Left lobe of liver (tissue), 2 donors: ENCODE data around the gene CACNA1A. TPM values are rescaled to one million over a fixed set of nuclear protein-coding genes. Genes with fewer than 3 reads are reported as not detected.
"Not testable (repeated sequence)": the region's sequence is repeated elsewhere in the genome, so short reads cannot be mapped to it uniquely, and the experiment has no call there.

Source experiments
- ATAC-seq: fragments of 200-7000 bp; cut with Tn5 transposase; one replicate; pipeline ENCODE4 v1.9.1; 2020; ENCODE audit warnings: mild to moderate bottlenecking, moderate library complexity
- DNase-seq: peaks from one replicate; pipeline ENCODE4 v3.0.0-alpha.2; 2020; ENCODE audit warnings: low spot score
- total RNA-seq: library from RNA; stranded (reverse); gene quantifications from one replicate; pipeline ENCODE4 v1.2.1, GENCODE V29; 2021
- donor health status: DM: no; HTN: no; CAD: no; lungs with moderate emphysema.
- donor health status: DM: no; HTN: yes; CAD: no.

Gene CACNA1A
- total RNA-seq, 1 donor from 2014 or later, result 0.30 TPM

GRCh38 chr19:13173139-13173737 lies 333.0 kb downstream of the CACNA1A start:
- no peak for ATAC-seq
- DNase-seq, result no peak

DNA sequence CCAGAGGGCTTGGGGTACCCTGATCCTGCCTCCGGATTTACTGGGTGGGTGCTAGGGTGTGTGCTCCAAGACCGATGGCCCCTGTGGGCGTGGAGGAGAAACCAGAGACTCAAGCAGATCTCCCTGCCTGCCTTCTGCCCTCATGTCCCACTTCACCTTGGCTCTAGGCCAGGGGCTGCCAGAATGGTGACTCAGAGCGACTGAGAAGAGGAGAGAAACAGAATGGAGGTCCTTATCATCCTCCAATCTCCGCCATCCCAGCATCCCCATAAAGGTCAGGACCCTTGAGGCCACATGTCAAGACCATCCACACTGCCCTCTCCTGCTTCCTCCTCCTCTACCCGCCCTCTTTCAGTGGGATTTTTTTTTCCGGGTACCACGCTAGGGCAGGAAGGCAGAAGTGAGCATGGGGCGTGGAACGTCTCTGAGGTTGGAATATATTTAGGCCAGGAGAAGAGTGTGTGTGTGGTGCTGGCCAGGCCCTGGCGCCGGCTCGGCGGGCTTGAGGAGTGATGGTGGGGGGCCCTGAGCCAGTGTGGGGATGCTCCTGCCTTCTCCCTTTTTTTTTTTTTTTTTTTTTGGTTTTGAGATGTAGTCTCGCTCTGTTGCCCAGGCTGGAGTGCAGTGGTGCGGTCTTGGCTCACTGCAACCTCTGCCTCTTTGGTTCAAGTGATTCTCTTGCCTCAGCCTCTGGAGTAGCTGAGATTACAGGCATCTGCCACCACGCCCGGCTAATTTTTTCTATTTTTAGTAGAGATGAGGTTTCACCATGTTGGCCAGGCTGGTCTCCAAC lies 333.7 kb downstream of the CACNA1A start:
- ATAC-seq, result peak; percentile 9
- DNase-seq, result no peak

DNA sequence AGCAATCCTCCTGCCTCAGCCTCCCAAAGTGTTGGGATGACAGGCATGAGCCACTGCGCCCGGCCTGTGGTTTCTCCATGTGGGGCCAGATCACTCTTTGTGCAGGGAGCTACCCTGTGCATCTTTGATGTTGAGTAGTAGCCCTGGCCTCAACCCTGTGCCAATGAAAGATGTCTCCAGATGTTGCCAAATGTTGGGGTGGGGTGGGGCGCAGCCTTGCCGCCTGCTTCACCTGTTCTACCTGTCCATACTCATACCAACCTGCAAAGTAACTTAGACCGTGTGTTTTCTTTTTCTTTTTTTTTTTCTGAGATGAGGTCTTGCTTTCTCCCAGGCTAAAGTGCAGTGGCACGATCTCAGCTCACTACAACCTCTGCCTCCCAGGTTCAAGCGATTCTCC lies 335.1 kb downstream of the CACNA1A start:
- DNase-seq, result no peak
- no peak for ATAC-seq

DNA sequence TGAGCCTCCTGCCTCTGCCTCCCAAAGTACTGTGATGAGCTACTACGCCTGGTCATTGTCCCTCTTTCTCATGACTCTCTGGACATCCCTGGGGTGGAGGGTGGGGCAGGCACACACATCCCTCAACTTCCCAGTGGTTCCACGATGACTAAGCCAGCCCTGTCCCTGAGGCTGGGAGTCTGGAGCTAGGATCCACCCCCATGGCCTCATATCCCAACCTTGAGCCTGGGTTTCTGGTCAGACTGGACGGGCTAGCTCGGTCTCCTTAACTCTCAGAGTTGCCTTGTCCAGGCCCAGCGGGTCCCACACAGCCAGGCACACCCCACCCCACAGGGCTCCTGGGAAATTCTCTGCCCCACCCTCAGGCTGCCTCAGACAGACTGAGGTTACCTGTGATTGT lies 336.5 kb downstream of the CACNA1A start:
- ATAC-seq, result no peak
- DNase-seq, result no peak

- not testable (repeated sequence) for DNase-seq, ATAC-seq
These were observed 340.1 kb downstream of the CACNA1A start for GRCh38 chr19:13166151-13166550.

- no peak for ATAC-seq
These were observed 340.9 kb downstream of the CACNA1A start for GRCh38 chr19:13165162-13165997.

DNA sequence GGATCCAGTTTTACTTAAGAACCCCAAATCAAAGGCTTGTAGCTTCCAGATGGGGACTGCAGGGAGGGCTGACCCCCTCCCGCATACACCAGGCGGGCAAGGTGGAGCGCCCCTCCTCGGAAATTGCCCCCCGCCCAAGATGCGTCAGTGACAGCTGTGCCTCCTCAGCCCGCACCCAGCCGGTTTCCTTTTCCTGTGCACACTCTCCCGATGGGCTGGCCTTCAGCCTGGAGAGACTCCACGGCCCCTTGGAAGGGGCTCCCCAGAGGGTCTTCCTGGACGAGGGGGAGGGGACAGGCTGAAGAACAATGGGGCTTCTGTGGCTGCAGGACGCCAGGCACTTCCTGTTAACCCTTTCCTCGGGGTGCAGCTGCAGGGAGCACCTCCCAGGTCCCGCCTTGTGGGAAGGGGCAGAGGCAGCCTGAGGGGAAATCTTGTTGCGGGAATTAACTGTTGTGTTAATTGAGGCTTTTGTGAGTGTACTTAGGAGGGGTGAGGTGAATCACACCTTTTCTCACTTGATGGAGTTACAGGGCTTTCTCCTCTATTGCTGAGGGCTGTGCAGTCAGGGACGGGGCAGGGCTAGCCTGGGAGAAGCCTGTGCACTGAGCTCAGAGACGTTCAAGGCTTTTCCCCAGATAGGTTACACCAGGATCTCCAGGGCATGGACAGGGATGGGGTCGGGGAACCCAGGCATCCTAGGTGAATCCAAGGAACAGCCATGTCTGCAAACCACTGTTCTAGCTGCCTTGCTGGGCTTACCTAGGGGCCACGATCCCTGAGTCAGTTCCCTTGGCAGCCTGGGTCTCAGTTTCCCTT lies 341.7 kb downstream of the CACNA1A start:
- ATAC-seq, result no peak
- DNase-seq, result peak; percentile 58

More at GRCh38 chr19:13165162-13165997, 340.9 kb downstream of the CACNA1A start:
- DNase-seq, result no peak

GRCh38 chr19:13163609-13164342 lies 342.5 kb downstream of the CACNA1A start:
- DNase-seq, result peak; percentile 65

DNA sequence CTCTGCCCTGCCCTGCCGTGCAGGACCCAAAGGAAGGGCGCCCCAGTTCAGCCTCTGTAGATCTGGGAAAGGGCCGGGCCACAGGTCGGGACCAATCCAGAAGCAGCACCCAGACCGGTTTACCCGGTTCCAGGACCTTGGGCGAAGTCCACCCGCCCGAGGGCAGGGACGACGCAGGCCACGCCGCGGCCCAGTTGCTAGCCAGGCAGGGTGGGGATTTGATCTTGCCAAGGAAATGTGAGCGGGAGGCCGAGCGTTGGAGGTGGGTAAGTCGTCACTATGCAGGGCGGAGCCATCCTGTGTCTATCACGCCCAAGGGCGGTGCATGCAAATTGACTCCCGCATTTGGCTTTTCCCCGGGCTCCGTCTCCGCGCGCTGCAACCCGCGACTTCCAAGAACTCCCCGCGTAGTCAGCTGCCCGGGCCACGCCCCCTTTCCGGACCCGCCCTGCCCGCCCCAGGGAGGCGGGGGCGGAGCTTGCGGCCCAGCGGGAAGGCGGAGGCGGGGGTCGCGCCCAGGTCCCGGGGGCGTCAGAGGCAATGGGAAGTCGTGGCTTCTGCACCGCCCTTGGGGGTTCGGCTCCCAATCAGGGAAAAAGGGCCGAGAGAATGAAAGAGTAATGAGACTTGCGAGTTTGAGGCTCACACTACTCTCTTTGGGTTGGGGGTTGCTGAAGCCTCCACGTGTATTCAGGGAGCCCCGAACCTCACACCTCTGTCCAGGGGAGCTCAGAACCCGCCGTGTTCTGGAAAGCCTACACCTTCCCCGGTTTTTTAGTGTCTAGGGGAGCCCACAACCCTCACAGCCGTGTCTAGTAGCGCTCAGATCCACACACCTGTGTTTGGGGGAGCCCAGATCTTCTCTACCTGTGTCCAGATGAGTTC lies 343.3 kb downstream of the CACNA1A start:
- ATAC-seq, result peak; percentile 87

More at GRCh38 chr19:13163609-13164342, 342.5 kb downstream of the CACNA1A start:
- no peak for ATAC-seq

GRCh38 chr19:13160557-13160956 lies 345.7 kb downstream of the CACNA1A start:
- ATAC-seq (no peak), DNase-seq (no peak)

More for the DNA sequence above, 343.3 kb downstream of the CACNA1A start:
- DNase-seq, result peak; percentile 100

DNA sequence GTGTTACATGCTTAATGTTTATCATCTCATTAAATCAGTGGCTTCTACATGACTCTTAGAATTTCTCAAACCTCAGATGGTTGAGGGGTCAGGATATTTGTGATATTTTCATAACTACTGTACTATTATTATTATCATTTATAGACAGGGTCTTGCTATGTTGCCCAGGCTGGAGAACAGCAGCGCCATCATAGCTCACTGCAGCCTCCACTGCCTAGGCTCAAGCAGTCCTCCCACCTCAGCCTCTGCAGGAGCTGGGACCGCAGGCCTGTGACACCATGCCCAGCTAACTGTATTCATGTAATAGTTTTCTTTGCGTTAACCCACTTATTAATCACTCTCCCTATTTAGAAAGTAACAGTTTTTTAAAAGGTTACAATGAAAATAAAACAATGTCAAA lies 346.6 kb downstream of the CACNA1A start:
- no peak for DNase-seq

More for the DNA sequence above, 346.6 kb downstream of the CACNA1A start:
- no peak for ATAC-seq
